ENCODE data around the gene RARRES1. TPM values are rescaled to one million over a fixed set of nuclear protein-coding genes. Genes with fewer than 3 reads are reported as not detected.
A peak's percentile ranks its signal among the peaks of the same experiment; 100 is the strongest.
"Not testable (repeated sequence)": the region's sequence is repeated elsewhere in the genome, so short reads cannot be mapped to it uniquely, and the experiment has no call there.

Gene RARRES1
- total RNA-seq, 2 donors from 2014 or later: 67.9 to 138 TPM

DNA sequence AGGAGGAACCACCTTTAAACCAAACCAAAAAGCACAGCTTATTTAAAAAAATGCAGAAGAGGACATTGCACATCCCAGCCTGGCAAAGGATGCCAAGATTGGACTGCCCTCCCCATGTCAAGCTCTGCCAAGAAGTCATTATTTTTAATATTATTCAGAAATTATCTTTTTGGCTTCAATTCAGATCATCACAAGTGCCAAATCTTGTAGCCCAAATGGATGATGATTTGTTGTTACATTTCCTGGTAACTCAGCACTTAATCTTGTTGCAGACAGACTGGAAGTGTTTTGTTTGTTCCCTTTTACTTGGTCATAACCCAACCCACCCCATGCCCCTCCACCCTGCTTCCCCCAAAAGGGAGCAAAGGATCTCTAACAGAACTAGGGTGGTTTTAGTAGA is 31.7 kb downstream of the RARRES1 start:
- TF ChIP-seq POLR2A (IDR thresholded peaks at IDR 0.05): no peak
- Histone ChIP-seq H3K27ac (no peak overlapping the region), H3K36me3 (no peaks in the 10 kb centered on the region), H3K4me3 (no peak overlapping the region), H3K9me3 (no peaks in the 10 kb centered on the region), H3K27me3 (replicated peaks; ENCODE audit: insufficient read depth) (no peaks in the 10 kb centered on the region), H3K4me1 (replicated peaks) (no peaks in the 10 kb centered on the region)
- intact Hi-C loops (cut with DNase I): no loop called here
- DNase-seq (ENCODE audit: low spot score): no peak

DNA sequence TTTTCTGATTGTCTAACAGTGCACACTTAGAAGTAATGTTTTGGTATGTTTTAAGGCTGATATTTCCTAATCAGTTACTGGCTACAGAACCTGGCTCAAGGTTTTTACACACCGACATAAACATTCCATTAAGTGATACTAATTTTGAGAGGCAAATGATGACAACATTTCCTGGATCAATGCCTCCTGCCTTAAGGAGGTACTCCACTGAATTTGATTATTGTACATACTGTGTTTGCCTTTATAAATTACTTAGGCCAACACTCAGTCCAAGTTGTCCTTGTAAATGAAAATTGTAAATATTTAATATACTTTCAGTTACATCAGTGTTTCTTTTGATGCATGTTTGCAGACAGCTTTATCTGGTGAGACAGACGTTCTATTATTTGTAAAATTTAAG is 35.6 kb downstream of the RARRES1 start:
- Histone ChIP-seq H3K9me3 (no peaks in the 10 kb centered on the region), H3K4me3 (no peak overlapping the region), H3K27me3 (replicated peaks; ENCODE audit: insufficient read depth) (no peaks in the 10 kb centered on the region), H3K27ac (no peak overlapping the region), H3K4me1 (replicated peaks) (no peaks in the 10 kb centered on the region), H3K36me3 (no peaks in the 10 kb centered on the region)
- TF ChIP-seq POLR2A (IDR thresholded peaks at IDR 0.05): no peak
- TF ChIP-seq POLR2AphosphoS5 (IDR thresholded peaks at IDR 0.05): peak; percentile 72
- TF ChIP-seq, protein P1, sequence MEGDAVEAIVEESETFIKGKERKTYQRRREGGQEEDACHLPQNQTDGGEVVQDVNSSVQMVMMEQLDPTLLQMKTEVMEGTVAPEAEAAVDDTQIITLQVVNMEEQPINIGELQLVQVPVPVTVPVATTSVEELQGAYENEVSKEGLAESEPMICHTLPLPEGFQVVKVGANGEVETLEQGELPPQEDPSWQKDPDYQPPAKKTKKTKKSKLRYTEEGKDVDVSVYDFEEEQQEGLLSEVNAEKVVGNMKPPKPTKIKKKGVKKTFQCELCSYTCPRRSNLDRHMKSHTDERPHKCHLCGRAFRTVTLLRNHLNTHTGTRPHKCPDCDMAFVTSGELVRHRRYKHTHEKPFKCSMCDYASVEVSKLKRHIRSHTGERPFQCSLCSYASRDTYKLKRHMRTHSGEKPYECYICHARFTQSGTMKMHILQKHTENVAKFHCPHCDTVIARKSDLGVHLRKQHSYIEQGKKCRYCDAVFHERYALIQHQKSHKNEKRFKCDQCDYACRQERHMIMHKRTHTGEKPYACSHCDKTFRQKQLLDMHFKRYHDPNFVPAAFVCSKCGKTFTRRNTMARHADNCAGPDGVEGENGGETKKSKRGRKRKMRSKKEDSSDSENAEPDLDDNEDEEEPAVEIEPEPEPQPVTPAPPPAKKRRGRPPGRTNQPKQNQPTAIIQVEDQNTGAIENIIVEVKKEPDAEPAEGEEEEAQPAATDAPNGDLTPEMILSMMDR (IDR thresholded peaks at IDR 0.05): no peak
- WGBS: 11% methylated on average over 2 of the region's 2 CpGs
- DNase-seq (ENCODE audit: low spot score): no peak
- intact Hi-C loops (cut with DNase I): no loop called here

DNA sequence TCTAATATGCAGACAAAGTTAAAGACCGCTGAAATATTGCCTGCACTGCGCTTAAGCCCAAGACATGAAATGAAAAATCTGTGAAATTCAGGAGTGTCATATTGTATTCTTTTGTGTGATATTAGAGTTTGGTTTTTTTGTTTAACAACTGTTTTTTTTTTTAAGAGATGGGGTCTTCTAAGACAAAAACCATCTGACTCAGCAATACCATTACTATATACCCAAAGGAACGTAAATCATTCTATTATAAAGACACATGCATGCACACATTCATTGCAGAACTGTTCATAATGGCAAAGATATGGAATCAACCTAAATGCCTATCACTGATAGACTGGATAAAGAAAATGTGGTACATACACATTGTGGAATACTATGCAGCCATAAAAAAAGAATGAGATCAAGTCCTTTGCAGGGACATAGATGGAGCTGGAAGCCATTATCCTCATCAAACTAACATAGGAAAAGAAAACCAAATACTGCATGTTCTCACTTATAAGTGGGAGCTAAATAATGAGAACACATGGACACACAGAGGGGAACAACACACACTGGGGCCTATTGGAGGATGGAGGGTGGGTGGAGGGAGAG is 38.3 kb downstream of the RARRES1 start:
- DNase-seq (ENCODE audit: low spot score); intact Hi-C loops (cut with DNase I); H3K4me1 ChIP-seq (replicated peaks); H3K9me3 ChIP-seq; H3K36me3 ChIP-seq; H3K4me3 ChIP-seq; H3K27me3 ChIP-seq (replicated peaks; ENCODE audit: insufficient read depth); H3K27ac ChIP-seq: not testable (repeated sequence)
- WGBS: 96% methylated on average over 3 of the region's 3 CpGs

DNA sequence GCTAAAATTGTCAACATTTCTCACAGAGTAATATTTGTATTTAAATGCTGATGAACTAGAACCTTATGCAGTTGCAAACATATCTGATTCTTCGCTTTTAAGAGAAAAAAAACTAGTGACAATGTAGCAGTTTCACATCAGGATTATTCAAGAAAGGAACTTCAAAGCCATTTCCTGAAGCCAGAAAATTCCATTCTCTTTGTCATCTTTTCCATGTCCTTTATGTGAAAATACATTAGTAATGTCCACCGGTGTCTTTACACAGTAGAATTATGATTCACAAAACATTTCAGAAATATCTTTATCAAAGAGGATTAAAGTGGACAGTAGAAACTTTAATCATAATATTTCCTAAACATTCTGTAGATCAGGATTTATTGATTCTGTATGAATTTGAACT is 47.1 kb downstream of the RARRES1 start:
- TF ChIP-seq, protein P1 (IDR thresholded peaks at IDR 0.05): no peak
- no peak for TF ChIP-seq POLR2A (IDR thresholded peaks at IDR 0.05)
- TF ChIP-seq POLR2AphosphoS5 (IDR thresholded peaks at IDR 0.05): no peak
- no peak overlapping the region for H3K27ac ChIP-seq
- no peaks in the 10 kb centered on the region for H3K36me3 ChIP-seq
- no peaks in the 10 kb centered on the region for H3K9me3 ChIP-seq
- intact Hi-C loops (cut with DNase I): no loop called here
- H3K27me3 ChIP-seq (replicated peaks; ENCODE audit: insufficient read depth): no peaks in the 10 kb centered on the region
- DNase-seq (ENCODE audit: low spot score): no peak
- 96% methylated on average over 2 of the region's 2 CpGs for WGBS
- H3K4me3 ChIP-seq: no peak overlapping the region
- H3K4me1 ChIP-seq (replicated peaks): no peaks in the 10 kb centered on the region

DNA sequence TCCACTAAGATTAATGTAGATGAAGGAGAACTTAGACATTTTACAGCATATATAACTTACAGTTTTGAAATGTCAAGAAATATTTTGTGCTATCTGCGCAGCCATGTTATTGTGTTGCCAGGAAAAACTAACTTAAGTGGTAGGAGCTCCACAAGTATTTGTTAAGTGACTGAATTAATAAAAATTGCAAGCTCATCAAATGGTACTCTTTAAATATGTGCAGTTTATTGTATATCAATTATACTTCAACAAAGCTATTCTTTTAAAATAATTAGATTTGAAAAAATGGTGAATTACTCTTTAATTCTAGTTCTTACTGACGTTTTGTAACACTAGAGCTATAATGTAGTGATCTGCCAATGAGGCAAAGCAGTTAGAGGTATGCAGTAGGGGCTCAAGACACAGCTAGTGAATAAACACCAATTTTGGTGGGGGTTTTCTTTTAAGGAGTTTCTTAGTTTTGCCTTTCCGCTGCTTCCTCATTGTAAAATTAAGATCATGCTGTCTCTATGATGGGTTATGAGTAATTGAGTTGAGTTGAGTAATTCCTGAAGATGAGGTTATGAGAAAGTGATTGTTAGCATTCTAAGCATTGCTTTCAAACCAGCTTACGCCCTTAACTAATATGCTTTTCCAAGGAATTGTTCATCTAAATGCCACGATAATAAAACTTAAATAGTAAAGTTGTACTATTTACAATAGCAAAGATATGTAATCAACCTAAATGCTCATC is 48.9 kb downstream of the RARRES1 start:
- intact Hi-C loops (cut with DNase I): no loop called here
- WGBS: 93% methylated on average over 5 of the region's 5 CpGs

More for the DNA sequence above, 48.9 kb downstream of the RARRES1 start:
- Histone ChIP-seq H3K4me1 (replicated peaks) (no peaks in the 10 kb centered on the region), H3K36me3 (no peaks in the 10 kb centered on the region), H3K4me3 (no peak overlapping the region), H3K9me3 (no peaks in the 10 kb centered on the region), H3K27ac (no peak overlapping the region), H3K27me3 (replicated peaks; ENCODE audit: insufficient read depth) (no peaks in the 10 kb centered on the region)
- DNase-seq (ENCODE audit: low spot score): no peak
- TF ChIP-seq POLR2A (IDR thresholded peaks at IDR 0.05): no peak
- no peak for TF ChIP-seq POLR2AphosphoS5 (IDR thresholded peaks at IDR 0.05)
- TF ChIP-seq, protein P1 (IDR thresholded peaks at IDR 0.05): no peak

Measured in prostate gland (tissue), 2 donors.